ENCODE data around the gene IHH.

DNA sequence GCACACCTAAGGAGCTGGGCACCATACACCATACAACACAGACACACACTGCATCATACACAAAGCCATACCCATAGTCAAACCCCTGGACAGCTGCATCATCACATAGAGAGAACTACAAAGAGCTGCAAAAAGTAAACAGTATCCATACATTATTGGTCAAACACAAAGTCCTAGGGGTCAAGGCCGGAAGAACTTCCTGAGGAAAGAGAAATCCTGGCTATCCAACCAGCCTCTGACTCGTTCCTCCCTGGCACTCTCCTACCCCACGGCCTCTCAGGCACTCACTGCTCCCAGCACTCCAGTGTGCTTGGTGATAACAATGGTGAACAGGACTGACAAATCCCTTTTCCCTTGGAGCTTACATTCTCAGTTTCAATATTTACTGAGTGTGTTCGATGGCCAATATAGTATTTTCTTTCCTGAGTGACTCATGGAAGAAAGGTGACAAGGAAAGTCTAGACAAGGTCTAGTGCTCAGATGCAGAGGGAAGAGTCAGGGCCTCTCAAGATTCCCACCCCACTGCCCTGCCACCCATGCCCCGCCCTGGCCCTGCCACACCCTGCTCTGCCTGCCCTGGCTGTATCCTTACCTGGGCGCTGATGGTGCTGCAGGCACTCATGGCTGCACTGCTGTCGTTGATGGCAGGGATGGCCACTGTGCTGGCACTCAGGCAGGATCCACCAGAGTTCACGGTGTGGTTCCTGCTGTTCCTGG is 22.8 kb downstream of the IHH start:
- TF ChIP-seq, protein P1, sequence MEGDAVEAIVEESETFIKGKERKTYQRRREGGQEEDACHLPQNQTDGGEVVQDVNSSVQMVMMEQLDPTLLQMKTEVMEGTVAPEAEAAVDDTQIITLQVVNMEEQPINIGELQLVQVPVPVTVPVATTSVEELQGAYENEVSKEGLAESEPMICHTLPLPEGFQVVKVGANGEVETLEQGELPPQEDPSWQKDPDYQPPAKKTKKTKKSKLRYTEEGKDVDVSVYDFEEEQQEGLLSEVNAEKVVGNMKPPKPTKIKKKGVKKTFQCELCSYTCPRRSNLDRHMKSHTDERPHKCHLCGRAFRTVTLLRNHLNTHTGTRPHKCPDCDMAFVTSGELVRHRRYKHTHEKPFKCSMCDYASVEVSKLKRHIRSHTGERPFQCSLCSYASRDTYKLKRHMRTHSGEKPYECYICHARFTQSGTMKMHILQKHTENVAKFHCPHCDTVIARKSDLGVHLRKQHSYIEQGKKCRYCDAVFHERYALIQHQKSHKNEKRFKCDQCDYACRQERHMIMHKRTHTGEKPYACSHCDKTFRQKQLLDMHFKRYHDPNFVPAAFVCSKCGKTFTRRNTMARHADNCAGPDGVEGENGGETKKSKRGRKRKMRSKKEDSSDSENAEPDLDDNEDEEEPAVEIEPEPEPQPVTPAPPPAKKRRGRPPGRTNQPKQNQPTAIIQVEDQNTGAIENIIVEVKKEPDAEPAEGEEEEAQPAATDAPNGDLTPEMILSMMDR (tag by site-specific recombination; IDR thresholded peaks at IDR 0.05): no peak
- TF ChIP-seq, protein P2, sequence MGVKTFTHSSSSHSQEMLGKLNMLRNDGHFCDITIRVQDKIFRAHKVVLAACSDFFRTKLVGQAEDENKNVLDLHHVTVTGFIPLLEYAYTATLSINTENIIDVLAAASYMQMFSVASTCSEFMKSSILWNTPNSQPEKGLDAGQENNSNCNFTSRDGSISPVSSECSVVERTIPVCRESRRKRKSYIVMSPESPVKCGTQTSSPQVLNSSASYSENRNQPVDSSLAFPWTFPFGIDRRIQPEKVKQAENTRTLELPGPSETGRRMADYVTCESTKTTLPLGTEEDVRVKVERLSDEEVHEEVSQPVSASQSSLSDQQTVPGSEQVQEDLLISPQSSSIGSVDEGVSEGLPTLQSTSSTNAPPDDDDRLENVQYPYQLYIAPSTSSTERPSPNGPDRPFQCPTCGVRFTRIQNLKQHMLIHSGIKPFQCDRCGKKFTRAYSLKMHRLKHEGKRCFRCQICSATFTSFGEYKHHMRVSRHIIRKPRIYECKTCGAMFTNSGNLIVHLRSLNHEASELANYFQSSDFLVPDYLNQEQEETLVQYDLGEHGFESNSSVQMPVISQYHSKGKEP (tag by site-specific recombination; IDR thresholded peaks at IDR 0.05): no peak
- TF ChIP-seq, protein P3, sequence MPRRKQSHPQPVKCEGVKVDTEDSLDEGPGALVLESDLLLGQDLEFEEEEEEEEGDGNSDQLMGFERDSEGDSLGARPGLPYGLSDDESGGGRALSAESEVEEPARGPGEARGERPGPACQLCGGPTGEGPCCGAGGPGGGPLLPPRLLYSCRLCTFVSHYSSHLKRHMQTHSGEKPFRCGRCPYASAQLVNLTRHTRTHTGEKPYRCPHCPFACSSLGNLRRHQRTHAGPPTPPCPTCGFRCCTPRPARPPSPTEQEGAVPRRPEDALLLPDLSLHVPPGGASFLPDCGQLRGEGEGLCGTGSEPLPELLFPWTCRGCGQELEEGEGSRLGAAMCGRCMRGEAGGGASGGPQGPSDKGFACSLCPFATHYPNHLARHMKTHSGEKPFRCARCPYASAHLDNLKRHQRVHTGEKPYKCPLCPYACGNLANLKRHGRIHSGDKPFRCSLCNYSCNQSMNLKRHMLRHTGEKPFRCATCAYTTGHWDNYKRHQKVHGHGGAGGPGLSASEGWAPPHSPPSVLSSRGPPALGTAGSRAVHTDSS (tag by site-specific recombination; IDR thresholded peaks at IDR 0.05): no peak
- TF ChIP-seq, protein P4, sequence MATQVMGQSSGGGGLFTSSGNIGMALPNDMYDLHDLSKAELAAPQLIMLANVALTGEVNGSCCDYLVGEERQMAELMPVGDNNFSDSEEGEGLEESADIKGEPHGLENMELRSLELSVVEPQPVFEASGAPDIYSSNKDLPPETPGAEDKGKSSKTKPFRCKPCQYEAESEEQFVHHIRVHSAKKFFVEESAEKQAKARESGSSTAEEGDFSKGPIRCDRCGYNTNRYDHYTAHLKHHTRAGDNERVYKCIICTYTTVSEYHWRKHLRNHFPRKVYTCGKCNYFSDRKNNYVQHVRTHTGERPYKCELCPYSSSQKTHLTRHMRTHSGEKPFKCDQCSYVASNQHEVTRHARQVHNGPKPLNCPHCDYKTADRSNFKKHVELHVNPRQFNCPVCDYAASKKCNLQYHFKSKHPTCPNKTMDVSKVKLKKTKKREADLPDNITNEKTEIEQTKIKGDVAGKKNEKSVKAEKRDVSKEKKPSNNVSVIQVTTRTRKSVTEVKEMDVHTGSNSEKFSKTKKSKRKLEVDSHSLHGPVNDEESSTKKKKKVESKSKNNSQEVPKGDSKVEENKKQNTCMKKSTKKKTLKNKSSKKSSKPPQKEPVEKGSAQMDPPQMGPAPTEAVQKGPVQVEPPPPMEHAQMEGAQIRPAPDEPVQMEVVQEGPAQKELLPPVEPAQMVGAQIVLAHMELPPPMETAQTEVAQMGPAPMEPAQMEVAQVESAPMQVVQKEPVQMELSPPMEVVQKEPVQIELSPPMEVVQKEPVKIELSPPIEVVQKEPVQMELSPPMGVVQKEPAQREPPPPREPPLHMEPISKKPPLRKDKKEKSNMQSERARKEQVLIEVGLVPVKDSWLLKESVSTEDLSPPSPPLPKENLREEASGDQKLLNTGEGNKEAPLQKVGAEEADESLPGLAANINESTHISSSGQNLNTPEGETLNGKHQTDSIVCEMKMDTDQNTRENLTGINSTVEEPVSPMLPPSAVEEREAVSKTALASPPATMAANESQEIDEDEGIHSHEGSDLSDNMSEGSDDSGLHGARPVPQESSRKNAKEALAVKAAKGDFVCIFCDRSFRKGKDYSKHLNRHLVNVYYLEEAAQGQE (tag by site-specific recombination; IDR thresholded peaks at IDR 0.05): no peak
- TF ChIP-seq ZNF302 (tag by site-specific recombination; IDR thresholded peaks at IDR 0.05; ENCODE audit: low read depth) (no peak), ZNF140 (tag by site-specific recombination; IDR thresholded peaks at IDR 0.05) (no peak), ZNF561 (tag by site-specific recombination; IDR thresholded peaks at IDR 0.05; ENCODE audit: borderline replicate concordance) (no peak), ZNF175 (tag by site-specific recombination; IDR thresholded peaks at IDR 0.05) (no peak), ZNF610 (tag by site-specific recombination; IDR thresholded peaks at IDR 0.05; ENCODE audit: borderline replicate concordance) (no peak), TCF7L2 (IDR thresholded peaks at IDR 0.05; ENCODE audit: borderline replicate concordance, low read depth, low read length) (no peak), ZNF777 (tag by site-specific recombination; IDR thresholded peaks at IDR 0.05; ENCODE audit: borderline replicate concordance) (no peak), ZNF292 (tag by site-specific recombination; IDR thresholded peaks at IDR 0.05; ENCODE audit: borderline replicate concordance, low read depth) (no peak)
- TF ChIP-seq, protein P5, sequence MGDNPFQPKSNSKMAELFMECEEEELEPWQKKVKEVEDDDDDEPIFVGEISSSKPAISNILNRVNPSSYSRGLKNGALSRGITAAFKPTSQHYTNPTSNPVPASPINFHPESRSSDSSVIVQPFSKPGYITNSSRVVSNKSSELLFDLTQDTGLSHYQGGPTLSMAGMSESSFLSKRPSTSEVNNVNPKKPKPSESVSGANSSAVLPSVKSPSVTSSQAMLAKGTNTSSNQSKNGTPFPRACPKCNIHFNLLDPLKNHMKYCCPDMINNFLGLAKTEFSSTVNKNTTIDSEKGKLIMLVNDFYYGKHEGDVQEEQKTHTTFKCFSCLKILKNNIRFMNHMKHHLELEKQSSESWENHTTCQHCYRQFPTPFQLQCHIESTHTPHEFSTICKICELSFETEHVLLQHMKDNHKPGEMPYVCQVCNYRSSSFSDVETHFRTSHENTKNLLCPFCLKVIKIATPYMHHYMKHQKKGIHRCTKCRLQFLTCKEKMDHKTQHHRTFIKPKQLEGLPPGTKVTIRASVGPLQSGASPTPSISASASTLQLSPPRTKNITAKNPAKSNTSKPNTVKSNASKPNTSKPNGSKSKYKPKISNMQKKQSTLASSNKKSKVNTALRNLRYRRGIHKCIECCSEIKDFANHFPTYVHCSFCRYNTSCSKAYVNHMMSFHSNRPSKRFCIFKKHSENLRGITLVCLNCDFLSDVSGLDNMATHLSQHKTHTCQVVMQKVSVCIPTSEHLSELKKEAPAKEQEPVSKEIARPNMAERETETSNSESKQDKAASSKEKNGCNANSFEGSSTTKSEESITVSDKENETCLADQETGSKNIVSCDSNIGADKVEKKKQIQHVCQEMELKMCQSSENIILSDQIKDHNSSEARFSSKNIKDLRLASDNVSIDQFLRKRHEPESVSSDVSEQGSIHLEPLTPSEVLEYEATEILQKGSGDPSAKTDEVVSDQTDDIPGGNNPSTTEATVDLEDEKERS (tag by site-specific recombination; IDR thresholded peaks at IDR 0.05): no peak
- TF ChIP-seq, protein P6, sequence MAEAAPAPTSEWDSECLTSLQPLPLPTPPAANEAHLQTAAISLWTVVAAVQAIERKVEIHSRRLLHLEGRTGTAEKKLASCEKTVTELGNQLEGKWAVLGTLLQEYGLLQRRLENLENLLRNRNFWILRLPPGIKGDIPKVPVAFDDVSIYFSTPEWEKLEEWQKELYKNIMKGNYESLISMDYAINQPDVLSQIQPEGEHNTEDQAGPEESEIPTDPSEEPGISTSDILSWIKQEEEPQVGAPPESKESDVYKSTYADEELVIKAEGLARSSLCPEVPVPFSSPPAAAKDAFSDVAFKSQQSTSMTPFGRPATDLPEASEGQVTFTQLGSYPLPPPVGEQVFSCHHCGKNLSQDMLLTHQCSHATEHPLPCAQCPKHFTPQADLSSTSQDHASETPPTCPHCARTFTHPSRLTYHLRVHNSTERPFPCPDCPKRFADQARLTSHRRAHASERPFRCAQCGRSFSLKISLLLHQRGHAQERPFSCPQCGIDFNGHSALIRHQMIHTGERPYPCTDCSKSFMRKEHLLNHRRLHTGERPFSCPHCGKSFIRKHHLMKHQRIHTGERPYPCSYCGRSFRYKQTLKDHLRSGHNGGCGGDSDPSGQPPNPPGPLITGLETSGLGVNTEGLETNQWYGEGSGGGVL (tag by site-specific recombination; IDR thresholded peaks at IDR 0.05): no peak
